ENCODE results near the gene MRC1. TPM values are rescaled to one million over a fixed set of nuclear protein-coding genes. Genes with fewer than 3 reads are reported as not detected.

The MRC1 gene
- total RNA-seq, 1 donor from 2014 or later = 0.10 TPM

Other genes starting within 250 kb of the MRC1 start
- 24.5 and 40.3 TPM in 2 replicates for gene HACD1, start 192.0 kb upstream of the MRC1 start, total RNA-seq
- 15.6 and 37.9 TPM in 2 replicates for gene STAM, start 165.2 kb upstream of the MRC1 start, total RNA-seq
- 0.10 TPM in 1 of 2 replicates, not detected in the other for gene TMEM236, start 57.1 kb upstream of the MRC1 start, total RNA-seq
- not detected in 2 replicates for gene SLC39A12, start 142.6 kb downstream of the MRC1 start, total RNA-seq

Measured in renal cortical epithelial cell (primary cell).